ENCODE data around the gene MAGI1.
"Not testable (repeated sequence)": the region's sequence is repeated elsewhere in the genome, so short reads cannot be mapped to it uniquely, and the experiment has no call there.

The MAGI1 gene

GRCh38 chr3:65732051-65732935 lies 306.4 kb downstream of the MAGI1 start:
- DNase-seq = no peak

GRCh38 chr3:65730449-65730848 lies 308.3 kb downstream of the MAGI1 start:
- DNase-seq = no peak

GRCh38 chr3:65729973-65730372 lies 308.7 kb downstream of the MAGI1 start:
- DNase-seq = no peak

- no peak for DNase-seq
These were observed 309.2 kb downstream of the MAGI1 start for GRCh38 chr3:65729555-65729954.

GRCh38 chr3:65728138-65728537 lies 310.6 kb downstream of the MAGI1 start:
- DNase-seq = no peak

- no peak for DNase-seq
These were observed 314.7 kb downstream of the MAGI1 start for GRCh38 chr3:65723985-65724384.

- DNase-seq = no peak
These were observed 315.7 kb downstream of the MAGI1 start for GRCh38 chr3:65723011-65723410.

- DNase-seq = no peak
These were observed 317.6 kb downstream of the MAGI1 start for GRCh38 chr3:65720989-65721737.

GRCh38 chr3:65719639-65720038 lies 319.1 kb downstream of the MAGI1 start:
- not testable (repeated sequence) for DNase-seq

- no peak for DNase-seq
These were observed 320.9 kb downstream of the MAGI1 start for GRCh38 chr3:65717676-65718346.

- DNase-seq = no peak
These were observed 322.5 kb downstream of the MAGI1 start for GRCh38 chr3:65716071-65716751.

GRCh38 chr3:65714134-65714533 lies 324.6 kb downstream of the MAGI1 start:
- no peak for DNase-seq

GRCh38 chr3:65713016-65713415 lies 325.7 kb downstream of the MAGI1 start:
- no peak for DNase-seq

GRCh38 chr3:65712140-65712539 lies 326.6 kb downstream of the MAGI1 start:
- no peak for DNase-seq

- no peak for DNase-seq
These were observed 331.7 kb downstream of the MAGI1 start for GRCh38 chr3:65706776-65707568.

GRCh38 chr3:65706301-65706700 lies 332.4 kb downstream of the MAGI1 start:
- DNase-seq = no peak

GRCh38 chr3:65703820-65704219 lies 334.9 kb downstream of the MAGI1 start:
- no peak for DNase-seq

- DNase-seq = no peak
These were observed 335.7 kb downstream of the MAGI1 start for GRCh38 chr3:65703026-65703425.

GRCh38 chr3:65702202-65702601 lies 336.5 kb downstream of the MAGI1 start:
- DNase-seq = no peak

GRCh38 chr3:65701516-65701915 lies 337.2 kb downstream of the MAGI1 start:
- DNase-seq = no peak

GRCh38 chr3:65689436-65689835 lies 349.3 kb downstream of the MAGI1 start:
- DNase-seq = no peak

- DNase-seq = no peak
These were observed 351.0 kb downstream of the MAGI1 start for GRCh38 chr3:65687741-65688140.

Measured in CD4-positive, alpha-beta T cell treated with Interleukin-17A for 4 hours (primary cell).